Right cardiac atrium (tissue), 5 donors: ENCODE data around the gene WDR77. TPM values are rescaled to one million over a fixed set of nuclear protein-coding genes. Genes with fewer than 3 reads are reported as not detected.

Source experiments
- ATAC-seq, 2 donors: fragments of 200-7000 bp; cut with Tn5 transposase; one replicate each; pipeline versions ENCODE4 v1.8.0 to v1.9.1; 2020; ENCODE audit warnings: moderate library complexity in 2 of 2, mild to moderate bottlenecking in 1 of 2
- DNase-seq, 3 donors: peaks; one replicate each; pipeline ENCODE4 v3.0.0-alpha.2; 2020
- H3K27ac ChIP-seq: one replicate; pipeline ENCODE4 v1.5.1; 2013; ENCODE audit warnings: mild to moderate bottlenecking, low read length, control low read depth, moderate library complexity
- H3K27me3 ChIP-seq: one replicate; pipeline ENCODE4 v1.6.1; 2013; ENCODE audit not compliant: control insufficient read depth, insufficient read depth
- H3K4me1 ChIP-seq: one replicate; pipeline ENCODE4 v1.6.1; 2013; ENCODE audit warnings: low read length; ENCODE audit not compliant: control insufficient read depth, insufficient read depth
- H3K4me3 ChIP-seq: one replicate; pipeline ENCODE4 v1.5.1; 2013; ENCODE audit warnings: low read length, control low read depth
- H3K9me3 ChIP-seq: one replicate; pipeline ENCODE4 v1.6.1; 2013; ENCODE audit warnings: low read length; ENCODE audit not compliant: control insufficient read depth
- WGBS: extraction: QIAGEN DNeasy Blood & Tissue Kit; methylation state at CpG from one replicate; pipeline ENCODE4 v1.1.7; 2013; 5-methylcytosine and 5-hydroxymethylcytosine counted together
- intact Hi-C, 4 donors: fragments of 100-400 bp; cut with DNase I; formaldehyde crosslinking; loops; one replicate each; pipeline versions ENCODE4 v1.11.0 to v1.14.0; 2022 to 2023
- polyA plus RNA-seq: library from polyadenylated mRNA; stranded (reverse); fragments of 200-250 nt; gene quantifications from one replicate; pipeline ENCODE4 v1.2.3, GENCODE V29; 2013
- total RNA-seq, 4 donors: library from RNA; stranded (reverse); fragmentation: NEBNext Ultra II Directional; extraction: Animal tissue kit (Norgen Biotek cat#: 25700); gene quantifications; one replicate each; pipeline ENCODE4 v1.2.1, GENCODE V29; 2021
- donor health status: healthy with polysubstance abuse.
- donor health status: DM: no; HTN: yes; CAD: no.
- donor health status: DM: no; HTN: no; CAD: no.
- donor health status: DM: no; HTN: yes; CAD: no; lungs with severe emphysema.
- donor health status: DM: yes; HTN: yes; CAD: no.

WDR77 gene
- total and polyA plus RNA-seq, 5 donors, result 24.1 to 29.2 (median 28.2) TPM

DNA sequence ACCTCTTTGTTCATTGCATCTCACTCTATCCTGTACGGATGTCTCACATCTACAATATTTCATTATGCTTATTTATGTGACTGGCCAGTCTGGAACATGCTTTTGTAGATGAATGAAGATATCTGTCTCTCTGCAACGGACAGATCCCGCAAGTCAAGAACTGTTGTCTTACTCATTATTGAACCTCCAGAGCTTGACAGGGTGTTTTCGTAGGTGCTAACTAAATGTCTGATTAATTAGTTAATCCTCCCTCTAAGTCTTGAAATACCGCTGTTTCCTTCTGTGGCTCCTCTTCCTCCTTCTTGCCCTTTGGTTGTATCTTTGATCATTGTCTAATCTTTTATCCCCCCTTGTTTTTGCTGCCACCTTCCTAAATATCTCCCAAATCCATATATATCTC lies 21.5 kb upstream of the WDR77 start:
- Histone ChIP-seq H3K4me3 (no peak overlapping the region), H3K9me3 (no peaks in the 10 kb centered on the region), H3K27ac (peak overlapping the region; percentile 42), H3K4me1 (peaks cover 2% of the 10 kb centered on the region), H3K27me3 (no peaks in the 10 kb centered on the region)
- intact Hi-C loops, result no loop called here
- DNase-seq, result no peak
- no peak for ATAC-seq
- 90% methylated on average over 5 of the region's 5 CpGs for WGBS

DNA sequence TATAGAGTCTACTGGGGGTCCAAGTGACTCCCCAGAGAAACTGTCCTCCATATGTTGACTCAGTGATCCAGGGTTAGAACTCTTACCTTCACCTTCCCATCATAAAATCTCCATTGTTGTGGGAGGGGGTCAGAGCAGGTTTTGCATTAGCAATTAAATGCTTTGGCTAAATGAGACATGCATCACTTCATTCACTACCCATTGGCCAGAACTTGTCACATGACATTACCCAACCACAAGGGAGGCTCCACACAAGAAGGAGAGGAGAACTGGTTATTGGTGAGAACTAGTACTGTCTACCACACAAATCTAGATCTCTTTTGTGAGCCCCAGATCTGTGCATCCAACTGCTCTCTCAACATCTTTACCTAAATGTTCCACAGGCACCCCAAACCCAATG lies 20.5 kb upstream of the WDR77 start:
- intact Hi-C loops, result no loop called here
- ATAC-seq (no peak), DNase-seq (no peak)
- Histone ChIP-seq H3K27me3 (no peaks in the 10 kb centered on the region), H3K27ac (no peak overlapping the region), H3K9me3 (no peaks in the 10 kb centered on the region), H3K4me3 (no peak overlapping the region), H3K4me1 (peaks cover 2% of the 10 kb centered on the region)

GRCh38 chr1:111468717-111469100 lies 19.7 kb upstream of the WDR77 start:
- ATAC-seq (no peak), DNase-seq (no peak)
- Histone ChIP-seq H3K9me3 (no peaks in the 10 kb centered on the region), H3K27ac (no peak overlapping the region), H3K4me1 (peaks cover 2% of the 10 kb centered on the region), H3K4me3 (no peak overlapping the region), H3K27me3 (no peaks in the 10 kb centered on the region)
- intact Hi-C loops, result no loop called here

DNA sequence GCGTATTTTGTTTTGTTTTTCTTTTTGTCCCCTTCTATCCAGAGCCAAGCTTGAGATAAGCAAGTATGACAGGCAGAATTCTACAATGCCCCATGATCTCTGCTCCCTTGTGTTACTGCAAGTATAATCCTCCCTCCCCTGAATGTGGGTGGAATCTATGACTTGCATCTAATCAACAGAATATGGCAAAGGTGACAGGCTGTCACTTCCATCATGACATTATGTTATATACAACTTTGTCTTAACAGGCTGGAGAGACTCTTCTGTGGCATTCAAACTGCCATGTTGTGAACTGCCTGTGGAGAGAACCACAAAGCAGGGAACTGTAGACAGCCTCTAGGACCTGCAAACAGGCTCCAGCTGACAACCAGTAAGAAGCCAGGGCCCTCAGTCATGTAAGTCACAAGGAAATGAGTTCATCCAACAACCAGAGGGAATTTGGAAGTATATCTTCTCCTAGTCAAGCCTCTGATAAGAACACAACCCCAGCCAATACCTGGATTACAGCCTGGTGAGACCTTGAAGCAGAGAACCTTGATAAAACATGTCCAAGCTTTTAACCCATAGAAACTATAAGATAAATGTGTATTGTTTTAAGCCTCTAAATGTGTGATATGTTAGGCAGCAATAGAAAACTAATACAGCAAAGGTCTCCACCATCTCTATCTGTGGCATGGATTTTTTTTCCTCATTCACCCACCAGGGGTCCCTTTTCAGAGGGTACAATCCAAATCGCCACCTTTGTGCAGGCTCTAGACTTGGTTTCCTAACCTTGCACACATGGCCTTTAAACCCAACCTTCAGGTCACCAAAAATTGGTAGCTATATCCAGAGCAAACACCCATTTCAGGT lies 19.0 kb upstream of the WDR77 start:
- DNase-seq (no peak), ATAC-seq (no peak)
- WGBS, result 86% methylated on average over 2 of the region's 2 CpGs
- intact Hi-C loops, result no loop called here
- peak overlapping the region; percentile 45 for H3K27ac ChIP-seq
- H3K4me1 ChIP-seq, result peaks cover 3% of the 10 kb centered on the region
- no peaks in the 10 kb centered on the region for H3K9me3 ChIP-seq
- H3K4me3 ChIP-seq, result no peak overlapping the region
- no peaks in the 10 kb centered on the region for H3K27me3 ChIP-seq

- no peaks in the 10 kb centered on the region for H3K27me3 ChIP-seq
- H3K27ac ChIP-seq, result no peak overlapping the region
- no peak overlapping the region for H3K4me3 ChIP-seq
- intact Hi-C loops, result no loop called here
- ATAC-seq, result no peak
- WGBS, result 0% methylated on average over 1 of the region's 1 CpG
- DNase-seq, result no peak
- peaks cover 5% of the 10 kb centered on the region for H3K4me1 ChIP-seq
- H3K9me3 ChIP-seq, result no peaks in the 10 kb centered on the region
Measured at GRCh38 chr1:111466480-111466879, 17.4 kb upstream of the WDR77 start.

- Histone ChIP-seq H3K4me1 (peaks cover 5% of the 10 kb centered on the region), H3K27me3 (no peaks in the 10 kb centered on the region), H3K27ac (no peak overlapping the region), H3K4me3 (no peak overlapping the region), H3K9me3 (no peaks in the 10 kb centered on the region)
- ATAC-seq (no peak), DNase-seq (no peak)
- intact Hi-C loops, result no loop called here
- 93% methylated on average over 2 of the region's 2 CpGs for WGBS
Measured at GRCh38 chr1:111465754-111466153, 16.7 kb upstream of the WDR77 start.

DNA sequence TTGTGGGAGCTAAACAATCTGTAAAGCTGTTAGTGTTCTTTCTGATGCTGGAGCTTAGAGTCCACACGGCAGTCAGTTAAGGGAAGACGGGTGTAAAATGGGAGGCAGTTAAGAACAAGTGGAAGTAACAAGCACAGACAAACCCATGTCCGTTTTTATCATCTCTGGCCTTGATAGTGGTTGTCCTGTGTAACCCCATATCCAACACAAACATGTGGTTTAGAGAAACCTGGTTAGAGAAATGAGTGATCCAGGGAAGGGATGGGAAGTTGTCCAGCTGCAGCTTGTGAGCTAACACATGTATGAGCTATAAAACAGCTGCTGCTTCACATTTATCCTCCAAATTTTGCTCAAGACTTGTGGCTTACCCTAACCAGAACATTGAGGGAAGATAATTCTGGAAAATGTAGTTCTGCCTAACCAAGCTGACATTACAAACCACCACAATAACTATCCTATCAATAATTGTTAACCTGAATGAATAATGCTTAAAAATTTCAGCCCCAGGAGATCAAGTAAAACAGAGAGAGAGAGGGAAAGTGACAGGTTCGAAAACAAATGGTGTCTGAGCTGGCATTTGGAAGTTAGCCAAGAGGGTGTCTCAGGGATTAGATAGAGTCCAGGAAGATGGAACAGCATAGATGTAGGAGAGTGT lies 14.1 kb upstream of the WDR77 start:
- WGBS, result 51% methylated on average over 4 of the region's 4 CpGs
- Histone ChIP-seq H3K27me3 (no peaks in the 10 kb centered on the region), H3K9me3 (no peaks in the 10 kb centered on the region), H3K4me3 (no peak overlapping the region), H3K27ac (no peak overlapping the region), H3K4me1 (peaks cover 5% of the 10 kb centered on the region)
- intact Hi-C loops, result no loop called here
- peak in 1 of 2 donors; percentile 45 for ATAC-seq
- no peak for DNase-seq

DNA sequence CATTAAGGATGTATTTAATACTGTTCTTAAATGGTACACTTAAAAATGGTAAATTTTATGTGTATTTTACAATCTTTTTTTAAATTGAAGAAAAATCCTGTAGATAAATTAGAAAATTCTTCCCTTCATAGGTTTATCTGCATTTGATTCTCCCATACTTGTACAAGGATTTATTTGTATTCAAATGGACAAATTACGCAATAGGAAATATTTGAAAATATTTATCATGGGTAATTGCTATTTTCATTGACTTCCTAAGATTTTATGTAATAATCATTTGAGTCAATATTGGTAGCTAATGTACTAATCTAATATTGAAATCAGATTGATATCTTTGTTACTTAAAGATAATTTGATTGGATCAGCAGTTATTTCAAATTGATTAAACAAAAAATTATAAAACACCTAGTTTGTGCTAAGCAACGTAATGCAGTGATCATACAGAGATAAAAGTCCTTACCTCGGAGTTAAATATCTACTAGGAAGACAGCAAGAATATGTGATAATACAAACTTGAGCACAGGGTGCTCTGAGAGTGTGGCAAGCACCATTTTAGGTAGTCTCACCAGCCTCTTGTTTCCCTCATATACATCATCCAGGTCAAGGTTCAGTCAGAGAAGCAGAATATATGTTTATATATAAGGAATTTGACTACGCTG lies 13.4 kb upstream of the WDR77 start:
- H3K4me3 ChIP-seq, result no peak overlapping the region
- H3K9me3 ChIP-seq, result no peaks in the 10 kb centered on the region
- no peak for DNase-seq
- no peak for ATAC-seq
- peaks cover 3% of the 10 kb centered on the region for H3K4me1 ChIP-seq
- 78% methylated on average over 4 of the region's 4 CpGs for whole genome bisulfite sequencing
- no peaks in the 10 kb centered on the region for H3K27me3 ChIP-seq
- intact Hi-C loops, result no loop called here
- no peak overlapping the region for H3K27ac ChIP-seq

- intact Hi-C loops, result no loop called here
- no peaks in the 10 kb centered on the region for H3K9me3 ChIP-seq
- no peak for DNase-seq
- H3K27me3 ChIP-seq, result no peaks in the 10 kb centered on the region
- H3K4me3 ChIP-seq, result no peak overlapping the region
- no peak overlapping the region for H3K27ac ChIP-seq
- 92% methylated on average over 6 of the region's 6 CpGs for WGBS
- peaks cover 3% of the 10 kb centered on the region for H3K4me1 ChIP-seq
- no peak for ATAC-seq
Measured at GRCh38 chr1:111461765-111462164, 12.7 kb upstream of the WDR77 start.

- intact Hi-C loops, result no loop called here
- no peak for DNase-seq
- Histone ChIP-seq H3K4me1 (no peaks in the 10 kb centered on the region), H3K4me3 (no peak overlapping the region), H3K9me3 (no peaks in the 10 kb centered on the region), H3K27me3 (no peaks in the 10 kb centered on the region), H3K27ac (no peak overlapping the region)
- 93% methylated on average over 3 of the region's 3 CpGs for WGBS
- no peak for ATAC-seq
Measured at GRCh38 chr1:111455642-111456031, 6.6 kb upstream of the WDR77 start.

DNA sequence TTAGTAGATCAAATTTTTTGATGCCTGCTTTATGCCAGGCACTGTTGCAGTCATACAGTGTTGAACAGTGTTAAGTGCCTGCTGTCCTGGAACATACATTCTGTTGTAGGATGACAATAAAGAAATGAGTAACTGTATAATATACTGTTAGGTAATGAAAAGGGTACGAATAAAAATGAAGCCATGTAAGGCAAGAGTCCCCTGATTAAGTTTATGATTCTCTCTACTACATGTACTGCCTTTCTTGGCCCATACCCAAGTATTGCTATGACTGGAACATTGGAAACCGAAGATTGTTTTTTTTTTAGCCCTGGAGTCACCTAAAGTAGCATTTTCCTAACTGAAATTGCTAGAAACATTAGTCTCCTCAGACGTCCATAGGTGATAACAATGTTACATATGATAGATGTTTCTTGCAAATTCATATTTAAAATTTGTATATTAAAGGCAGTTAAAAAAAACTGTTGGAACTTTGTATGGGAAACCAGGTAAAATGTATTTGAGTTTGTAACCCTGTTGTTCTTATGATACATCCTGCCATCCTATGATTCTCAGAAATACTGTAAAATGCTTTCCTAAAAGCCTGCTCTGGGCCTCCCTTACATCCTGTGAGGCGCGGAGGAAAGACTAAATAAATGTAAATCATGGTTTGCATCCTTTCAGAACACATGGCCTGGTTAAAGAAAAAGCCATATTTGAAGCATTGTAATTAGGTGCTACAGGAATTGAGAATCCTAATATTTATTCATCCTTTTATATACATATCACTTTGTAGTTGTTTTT lies 6.0 kb upstream of the WDR77 start:
- 68% methylated on average over 5 of the region's 5 CpGs for WGBS
- H3K27me3 ChIP-seq, result no peaks in the 10 kb centered on the region
- no peak overlapping the region for H3K27ac ChIP-seq
- ATAC-seq (no peak), DNase-seq (no peak)
- H3K9me3 ChIP-seq, result no peaks in the 10 kb centered on the region
- no peak overlapping the region for H3K4me3 ChIP-seq
- intact Hi-C loops, result no loop called here
- no peaks in the 10 kb centered on the region for H3K4me1 ChIP-seq
